BJ (cell line): ENCODE results near the gene TNS1. TPM values are rescaled to one million over a fixed set of nuclear protein-coding genes. Genes with fewer than 3 reads are reported as not detected.

ENCODE experiments used
- CTCF ChIA-PET: fragments of 350-600 bp; formaldehyde crosslinking; extraction: SDS; loops from one replicate; lab custom pipeline; 2021; ENCODE audit warnings: antibody characterized with exemption, inconsistent platforms; lab: Yijun Ruan, JAX
- POLR2A ChIA-PET: fragments of 300-600 bp; sonication (Branson Sonifier 250); formaldehyde crosslinking; extraction: SDS; loops from one replicate; lab custom pipeline; 2021; ENCODE audit warnings: antibody characterized with exemption; lab: Charles Lee
- DNase-seq: peaks from one replicate; pipeline ENCODE4 v3.0.0-alpha.2; 2011; ENCODE audit warnings: low read depth
- H3K27me3 ChIP-seq: 2 replicates; pipeline ENCODE4 v1.6.0; 2011; ENCODE audit warnings: low read length; ENCODE audit not compliant: control insufficient read depth, insufficient read depth
- H3K36me3 ChIP-seq: 2 replicates; pipeline ENCODE4 v1.5.1; 2011; ENCODE audit warnings: low read length; ENCODE audit not compliant: control insufficient read depth, insufficient read depth
- H3K4me3 ChIP-seq: 2 replicates; pipeline ENCODE4 v1.5.1; 2011; ENCODE audit warnings: low read depth, mild to moderate bottlenecking, control low read depth, low read length
- polyA plus RNA-seq: library from polyadenylated mRNA; depleted of rRNA; stranded (reverse); fragments of >200 nt; gene quantifications from 2 replicates; pipeline ENCODE4 v1.2.3, GENCODE V29; 2011
- TF ChIP-seq, protein P1 (sequence below): IDR thresholded peaks from 2 replicates; pipeline ENCODE4 v1.5.1; 2011; ENCODE audit warnings: low read depth, mild to moderate bottlenecking, control low read depth, inconsistent platforms, low read length, moderate library complexity; ENCODE audit not compliant: insufficient read depth

TNS1 gene
- polyA plus RNA-seq, 1 experiment, result 35.6 TPM

DNA sequence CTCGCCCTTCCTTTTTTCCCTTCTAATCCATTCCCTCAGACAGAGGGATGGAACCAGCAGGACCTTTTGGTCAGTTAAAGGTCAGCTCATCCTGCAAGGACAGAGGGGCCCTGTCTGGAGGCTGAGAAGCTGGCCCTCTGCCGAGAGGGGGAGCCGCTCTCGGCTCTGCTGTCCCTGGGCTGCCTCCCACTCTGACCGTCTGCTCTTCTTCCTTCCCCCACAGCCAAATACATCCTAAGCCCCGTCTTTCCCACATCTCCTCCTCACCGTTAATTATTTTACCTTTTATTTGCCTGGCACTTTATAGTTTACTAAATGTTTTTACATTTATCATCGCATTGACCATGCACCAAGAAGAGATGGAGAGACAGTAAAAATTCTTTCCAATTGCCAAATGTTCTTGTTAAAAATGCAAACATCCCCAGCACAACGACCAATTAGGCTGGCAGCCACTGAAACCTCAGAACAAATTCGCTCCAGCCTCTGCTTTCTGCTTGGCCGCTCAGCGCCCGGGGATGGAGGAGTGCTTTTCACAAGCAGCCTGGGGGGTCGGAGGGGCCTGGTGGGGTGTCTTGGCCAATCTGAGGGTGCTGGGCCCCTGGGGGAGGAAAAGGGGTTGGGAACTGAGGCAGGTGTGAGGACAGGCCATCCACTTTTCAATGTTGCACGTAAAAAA, 123.7 kb downstream of the TNS1 start:
- no peaks in the 10 kb centered on the region for H3K27me3 ChIP-seq
- no peak for DNase-seq
- no peak overlapping the region for H3K4me3 ChIP-seq
- POLR2A ChIA-PET, result interaction anchor here (0.6 kb wide), 1 partner anchor 139 kb away, joined by 4 read pairs; no protein-coding TSS in a partner anchor
- peaks cover 25% of the 10 kb centered on the region for H3K36me3 ChIP-seq
- CTCF ChIA-PET, result interaction anchor here (1.5 to 2.0 kb wide), 2 partner anchors 10 to 90 kb away, joined by 6 to 10 read pairs; no protein-coding TSS in a partner anchor
- TF ChIP-seq, protein P1, sequence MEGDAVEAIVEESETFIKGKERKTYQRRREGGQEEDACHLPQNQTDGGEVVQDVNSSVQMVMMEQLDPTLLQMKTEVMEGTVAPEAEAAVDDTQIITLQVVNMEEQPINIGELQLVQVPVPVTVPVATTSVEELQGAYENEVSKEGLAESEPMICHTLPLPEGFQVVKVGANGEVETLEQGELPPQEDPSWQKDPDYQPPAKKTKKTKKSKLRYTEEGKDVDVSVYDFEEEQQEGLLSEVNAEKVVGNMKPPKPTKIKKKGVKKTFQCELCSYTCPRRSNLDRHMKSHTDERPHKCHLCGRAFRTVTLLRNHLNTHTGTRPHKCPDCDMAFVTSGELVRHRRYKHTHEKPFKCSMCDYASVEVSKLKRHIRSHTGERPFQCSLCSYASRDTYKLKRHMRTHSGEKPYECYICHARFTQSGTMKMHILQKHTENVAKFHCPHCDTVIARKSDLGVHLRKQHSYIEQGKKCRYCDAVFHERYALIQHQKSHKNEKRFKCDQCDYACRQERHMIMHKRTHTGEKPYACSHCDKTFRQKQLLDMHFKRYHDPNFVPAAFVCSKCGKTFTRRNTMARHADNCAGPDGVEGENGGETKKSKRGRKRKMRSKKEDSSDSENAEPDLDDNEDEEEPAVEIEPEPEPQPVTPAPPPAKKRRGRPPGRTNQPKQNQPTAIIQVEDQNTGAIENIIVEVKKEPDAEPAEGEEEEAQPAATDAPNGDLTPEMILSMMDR, result no peak

DNA sequence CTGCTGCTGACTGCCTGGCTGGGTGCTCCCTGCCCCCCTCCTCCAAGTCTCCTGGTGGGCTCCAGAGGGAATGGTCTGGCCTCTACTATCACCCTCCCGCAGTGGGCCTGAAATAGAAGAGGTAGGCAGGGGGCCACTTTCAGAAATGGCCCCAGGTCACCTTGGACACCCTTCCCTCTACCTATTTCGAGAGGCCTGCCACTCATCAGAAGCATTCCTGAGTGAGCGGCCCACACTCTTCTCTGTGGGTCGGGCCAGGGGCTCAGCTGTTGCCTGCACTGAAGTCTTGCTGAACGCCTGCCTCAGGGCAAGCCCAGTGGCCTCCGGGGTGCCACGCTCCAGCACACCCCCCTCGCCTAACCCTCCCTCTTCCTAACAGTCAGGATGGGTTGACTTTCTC, 124.9 kb downstream of the TNS1 start:
- CTCF ChIA-PET, result interaction anchor here (0.5 to 4.5 kb wide), 2 partner anchors 8 to 208 kb away, joined by 3 to 38 read pairs; no protein-coding TSS in a partner anchor
- DNase-seq, result no peak
- no peak overlapping the region for H3K4me3 ChIP-seq
- H3K27me3 ChIP-seq, result no peaks in the 10 kb centered on the region
- POLR2A ChIA-PET, result no interaction called here
- peaks cover 26% of the 10 kb centered on the region for H3K36me3 ChIP-seq
- TF ChIP-seq, protein P1, result no peak

DNA sequence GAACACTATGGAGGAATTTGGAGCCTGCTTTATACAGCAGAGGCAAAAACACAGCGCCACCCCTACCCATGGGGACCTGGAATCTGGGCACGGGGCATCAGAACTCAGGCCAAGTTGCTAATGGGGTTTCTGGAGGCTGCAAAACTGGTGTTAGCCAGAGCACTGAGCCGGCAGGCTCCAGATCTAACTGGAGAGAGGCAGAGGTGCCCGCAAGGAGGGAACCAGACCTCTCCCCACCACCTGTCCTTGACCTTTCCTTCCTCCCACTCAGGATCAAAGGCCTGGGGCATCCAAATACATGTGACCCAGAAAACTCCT, 126.6 kb downstream of the TNS1 start:
- DNase-seq, result no peak
- Histone ChIP-seq H3K36me3 (peaks cover 22% of the 10 kb centered on the region), H3K4me3 (no peak overlapping the region), H3K27me3 (no peaks in the 10 kb centered on the region)
- ChIA-PET CTCF (interaction anchor here (1.3 to 4.5 kb wide), 3 partner anchors 10 to 158 kb away, joined by 3 to 38 read pairs (median 5); no protein-coding TSS in a partner anchor), POLR2A (no interaction called here)
- TF ChIP-seq, protein P1, result no peak

DNA sequence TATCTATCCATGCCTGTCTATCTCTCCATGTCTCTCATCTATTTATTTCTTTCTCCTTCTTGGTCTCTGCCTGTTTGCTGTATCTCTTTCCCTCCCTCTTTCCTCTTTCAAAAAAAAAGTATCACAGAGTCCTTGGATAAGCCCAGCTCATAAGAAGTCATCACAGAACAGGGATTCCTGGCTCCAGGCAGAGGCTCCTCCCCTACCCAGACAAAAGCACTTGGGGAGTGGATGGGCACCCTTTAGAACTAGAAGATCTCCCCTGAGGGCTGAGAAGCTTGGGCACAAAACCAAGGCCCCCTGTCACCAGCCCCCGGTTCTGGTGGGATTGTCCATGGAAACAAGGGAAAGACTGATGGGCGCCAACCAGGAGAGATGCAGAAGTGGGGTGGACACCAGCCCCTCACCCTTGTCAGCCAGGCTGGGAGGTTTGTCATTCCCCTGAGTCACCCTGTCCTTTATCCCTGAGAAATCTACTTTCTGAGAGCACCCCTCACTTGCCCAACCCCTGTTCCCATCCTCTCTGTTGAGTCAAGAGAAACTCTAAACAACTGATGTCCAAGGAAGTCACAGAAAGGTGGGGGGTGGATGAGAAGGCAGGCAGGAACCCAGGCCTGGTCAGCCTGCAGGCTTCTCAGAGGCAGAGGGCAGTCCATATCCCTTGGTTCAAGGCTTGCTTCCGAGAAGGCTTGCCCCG, 127.1 kb downstream of the TNS1 start:
- ChIA-PET CTCF (interaction anchor here (0.8 to 4.5 kb wide), 4 partner anchors 11 to 159 kb away, joined by 3 to 38 read pairs (median 10); no protein-coding TSS in a partner anchor), POLR2A (no interaction called here)
- Histone ChIP-seq H3K27me3 (no peaks in the 10 kb centered on the region), H3K36me3 (peaks cover 21% of the 10 kb centered on the region), H3K4me3 (no peak overlapping the region)
- TF ChIP-seq, protein P1, result no peak
- no peak for DNase-seq

DNA sequence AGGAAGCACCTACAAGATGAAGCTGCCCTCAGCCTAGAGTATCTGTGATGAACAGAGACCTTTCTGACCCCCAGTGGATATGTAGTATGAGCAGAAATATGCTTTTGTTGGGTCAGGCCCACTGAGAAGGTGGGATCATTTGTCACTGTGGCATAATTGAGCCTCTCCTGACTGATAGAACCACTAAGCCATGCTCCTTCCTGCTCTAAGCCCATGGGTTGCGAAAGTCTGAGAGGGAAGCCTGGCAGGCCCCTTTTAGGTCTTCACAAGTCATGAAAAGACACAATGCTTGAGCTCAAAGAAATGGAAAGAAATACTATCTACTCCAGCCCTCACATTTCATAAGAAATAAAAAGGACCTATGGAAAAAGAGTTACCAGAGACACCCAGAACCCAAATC, 127.7 kb downstream of the TNS1 start:
- peaks cover 19% of the 10 kb centered on the region for H3K36me3 ChIP-seq
- ChIA-PET POLR2A (no interaction called here), CTCF (interaction anchor here (0.8 to 4.5 kb wide), 3 partner anchors 11 to 114 kb away, joined by 3 to 38 read pairs (median 15); no protein-coding TSS in a partner anchor)
- H3K4me3 ChIP-seq, result no peak overlapping the region
- no peak for DNase-seq
- H3K27me3 ChIP-seq, result no peaks in the 10 kb centered on the region
- TF ChIP-seq, protein P1, result no peak
